Kidney epithelial cell (primary cell): ENCODE data around the gene FREM1. TPM values are rescaled to one million over a fixed set of nuclear protein-coding genes. Genes with fewer than 3 reads are reported as not detected.

ENCODE experiments used
- DNase-seq: peaks from one replicate; pipeline ENCODE4 v3.0.0-alpha.2; 2010; ENCODE audit warnings: low read depth
- H3K27me3 ChIP-seq: 2 replicates; pipeline ENCODE4 v1.6.0; 2011; ENCODE audit warnings: low read length; ENCODE audit not compliant: control insufficient read depth, insufficient read depth
- H3K36me3 ChIP-seq: 2 replicates; pipeline ENCODE4 v1.5.1; 2011; ENCODE audit warnings: low read length; ENCODE audit not compliant: control insufficient read depth, insufficient read depth
- H3K4me3 ChIP-seq: 2 replicates; pipeline ENCODE4 v1.5.1; 2011; ENCODE audit warnings: low read depth, mild to moderate bottlenecking, control low read depth, low read length
- total RNA-seq: library from RNA; depleted of rRNA; stranded (reverse); fragments of >200 nt; gene quantifications from 2 replicates; pipeline ENCODE4 v1.2.3, GENCODE V29; 2015
- TF ChIP-seq, protein P1 (sequence below): IDR thresholded peaks from 2 replicates; pipeline ENCODE4 v1.5.1; 2011; ENCODE audit warnings: mild to moderate bottlenecking, moderate library complexity, low read length, control low read depth, inconsistent platforms; ENCODE audit not compliant: insufficient read depth, poor library complexity, severe bottlenecking

Gene FREM1
- total RNA-seq, 1 donor from 2014 or later: 1.0 TPM

- DNase-seq: no peak
- TF ChIP-seq, protein P1, sequence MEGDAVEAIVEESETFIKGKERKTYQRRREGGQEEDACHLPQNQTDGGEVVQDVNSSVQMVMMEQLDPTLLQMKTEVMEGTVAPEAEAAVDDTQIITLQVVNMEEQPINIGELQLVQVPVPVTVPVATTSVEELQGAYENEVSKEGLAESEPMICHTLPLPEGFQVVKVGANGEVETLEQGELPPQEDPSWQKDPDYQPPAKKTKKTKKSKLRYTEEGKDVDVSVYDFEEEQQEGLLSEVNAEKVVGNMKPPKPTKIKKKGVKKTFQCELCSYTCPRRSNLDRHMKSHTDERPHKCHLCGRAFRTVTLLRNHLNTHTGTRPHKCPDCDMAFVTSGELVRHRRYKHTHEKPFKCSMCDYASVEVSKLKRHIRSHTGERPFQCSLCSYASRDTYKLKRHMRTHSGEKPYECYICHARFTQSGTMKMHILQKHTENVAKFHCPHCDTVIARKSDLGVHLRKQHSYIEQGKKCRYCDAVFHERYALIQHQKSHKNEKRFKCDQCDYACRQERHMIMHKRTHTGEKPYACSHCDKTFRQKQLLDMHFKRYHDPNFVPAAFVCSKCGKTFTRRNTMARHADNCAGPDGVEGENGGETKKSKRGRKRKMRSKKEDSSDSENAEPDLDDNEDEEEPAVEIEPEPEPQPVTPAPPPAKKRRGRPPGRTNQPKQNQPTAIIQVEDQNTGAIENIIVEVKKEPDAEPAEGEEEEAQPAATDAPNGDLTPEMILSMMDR: no peak
- no peaks in the 10 kb centered on the region for H3K27me3 ChIP-seq
- H3K4me3 ChIP-seq: no peak within 1 kb of the TSS
- no peaks in the 10 kb centered on the region for H3K36me3 ChIP-seq
These were observed 187.7 kb downstream of the FREM1 start, which contains the start of gene CER1 for GRCh38 chr9:14722391-14723035. Gene CER1, minus strand, starts transcription at chr9:14722733. Its CDS starts 61 bp downstream, at chr9:14722672.

- Histone ChIP-seq H3K27me3 (no peaks in the 10 kb centered on the region), H3K36me3 (no peaks in the 10 kb centered on the region), H3K4me3 (no peak overlapping the region)
- DNase-seq: no peak
- TF ChIP-seq, protein P1: no peak
These were observed 190.9 kb downstream of the FREM1 start for GRCh38 chr9:14719231-14719923.

GRCh38 chr9:14715102-14715501 lies 195.1 kb downstream of the FREM1 start:
- TF ChIP-seq, protein P1: no peak
- no peak overlapping the region for H3K4me3 ChIP-seq
- H3K36me3 ChIP-seq: no peaks in the 10 kb centered on the region
- no peaks in the 10 kb centered on the region for H3K27me3 ChIP-seq
- DNase-seq: no peak

DNA sequence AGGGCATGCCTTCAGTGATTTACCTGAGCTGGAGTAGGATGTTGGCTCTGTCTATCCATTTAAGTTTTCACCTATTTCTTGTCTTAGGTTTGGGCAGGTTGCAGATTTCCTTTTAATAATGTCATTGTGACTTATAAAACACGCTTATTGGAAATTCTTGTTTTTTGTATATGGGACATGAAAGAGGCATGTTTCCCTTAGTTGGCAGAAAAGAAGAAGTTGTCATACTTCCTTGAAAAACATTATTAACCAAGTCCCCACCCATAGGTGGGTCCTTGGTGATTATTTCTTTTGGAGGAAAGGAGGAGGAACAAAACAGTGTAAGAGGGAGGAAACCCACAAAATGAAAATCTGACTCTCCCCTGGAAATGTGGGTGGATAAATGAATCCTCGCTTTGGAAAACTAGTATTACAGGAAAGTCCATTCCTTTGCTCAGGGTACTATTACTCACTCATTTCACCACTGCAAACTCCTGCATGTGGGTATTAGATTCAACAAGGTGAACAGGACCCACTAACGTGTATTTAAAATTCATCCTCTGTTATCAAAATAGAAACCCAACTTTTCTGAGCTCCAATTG lies 197.0 kb downstream of the FREM1 start:
- no peaks in the 10 kb centered on the region for H3K36me3 ChIP-seq
- no peak for DNase-seq
- TF ChIP-seq, protein P1: no peak
- no peak overlapping the region for H3K4me3 ChIP-seq
- no peaks in the 10 kb centered on the region for H3K27me3 ChIP-seq

GRCh38 chr9:14710804-14711203 lies 199.4 kb downstream of the FREM1 start:
- H3K36me3 ChIP-seq: no peaks in the 10 kb centered on the region
- TF ChIP-seq, protein P1: no peak
- DNase-seq: no peak

More at GRCh38 chr9:14710804-14711203, 199.4 kb downstream of the FREM1 start:
- Histone ChIP-seq H3K27me3 (no peaks in the 10 kb centered on the region), H3K4me3 (no peak overlapping the region)
